ENCODE data around the gene PRKCD.

The PRKCD gene

DNA sequence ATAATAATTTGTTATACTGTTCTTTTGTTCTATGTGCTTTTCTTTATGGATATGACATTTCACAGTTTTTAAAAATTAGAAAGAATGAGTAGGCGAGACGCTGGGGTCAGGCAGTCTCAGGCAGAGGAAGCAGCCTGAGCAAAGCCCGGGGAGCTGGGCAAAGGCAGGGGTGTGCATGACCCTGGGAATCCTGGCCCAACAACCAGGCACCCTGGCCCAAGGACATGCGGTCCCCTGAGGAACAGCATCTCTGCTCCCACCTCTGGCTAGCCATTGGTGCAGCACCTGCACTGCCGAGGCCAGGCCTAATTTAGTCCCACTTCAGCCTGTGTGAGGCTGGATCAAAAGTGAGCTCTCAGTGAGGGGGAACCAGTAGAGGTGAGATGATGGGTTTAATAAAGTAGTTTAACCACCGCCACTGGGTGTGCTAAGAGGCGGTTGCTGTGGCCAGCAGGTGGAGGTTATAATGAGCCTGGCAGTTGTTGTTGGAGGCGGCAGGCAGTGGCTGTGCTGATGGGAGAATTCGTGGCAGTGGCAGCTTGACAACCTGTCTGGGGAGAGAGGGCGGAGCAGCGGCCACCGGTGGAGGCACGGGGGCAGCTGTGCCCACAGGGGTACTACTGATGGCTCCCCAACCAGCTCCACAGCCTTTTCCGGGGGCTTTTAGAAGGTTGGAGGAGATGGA, 41.5 kb downstream of the PRKCD start:
- no peak overlapping the region for H3K4me3 ChIP-seq (ENCODE audit: low read depth, low read length)
- TF ChIP-seq, protein P1, sequence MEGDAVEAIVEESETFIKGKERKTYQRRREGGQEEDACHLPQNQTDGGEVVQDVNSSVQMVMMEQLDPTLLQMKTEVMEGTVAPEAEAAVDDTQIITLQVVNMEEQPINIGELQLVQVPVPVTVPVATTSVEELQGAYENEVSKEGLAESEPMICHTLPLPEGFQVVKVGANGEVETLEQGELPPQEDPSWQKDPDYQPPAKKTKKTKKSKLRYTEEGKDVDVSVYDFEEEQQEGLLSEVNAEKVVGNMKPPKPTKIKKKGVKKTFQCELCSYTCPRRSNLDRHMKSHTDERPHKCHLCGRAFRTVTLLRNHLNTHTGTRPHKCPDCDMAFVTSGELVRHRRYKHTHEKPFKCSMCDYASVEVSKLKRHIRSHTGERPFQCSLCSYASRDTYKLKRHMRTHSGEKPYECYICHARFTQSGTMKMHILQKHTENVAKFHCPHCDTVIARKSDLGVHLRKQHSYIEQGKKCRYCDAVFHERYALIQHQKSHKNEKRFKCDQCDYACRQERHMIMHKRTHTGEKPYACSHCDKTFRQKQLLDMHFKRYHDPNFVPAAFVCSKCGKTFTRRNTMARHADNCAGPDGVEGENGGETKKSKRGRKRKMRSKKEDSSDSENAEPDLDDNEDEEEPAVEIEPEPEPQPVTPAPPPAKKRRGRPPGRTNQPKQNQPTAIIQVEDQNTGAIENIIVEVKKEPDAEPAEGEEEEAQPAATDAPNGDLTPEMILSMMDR (IDR thresholded peaks at IDR 0.05; ENCODE audit: low read depth, low read length, missing control alignments): no peak
- in situ Hi-C loops (cut with HindIII; ENCODE audit: low sequenced_read_pairs): no loop called here
- DNase-seq (ENCODE audit: low read depth): no peak

DNA sequence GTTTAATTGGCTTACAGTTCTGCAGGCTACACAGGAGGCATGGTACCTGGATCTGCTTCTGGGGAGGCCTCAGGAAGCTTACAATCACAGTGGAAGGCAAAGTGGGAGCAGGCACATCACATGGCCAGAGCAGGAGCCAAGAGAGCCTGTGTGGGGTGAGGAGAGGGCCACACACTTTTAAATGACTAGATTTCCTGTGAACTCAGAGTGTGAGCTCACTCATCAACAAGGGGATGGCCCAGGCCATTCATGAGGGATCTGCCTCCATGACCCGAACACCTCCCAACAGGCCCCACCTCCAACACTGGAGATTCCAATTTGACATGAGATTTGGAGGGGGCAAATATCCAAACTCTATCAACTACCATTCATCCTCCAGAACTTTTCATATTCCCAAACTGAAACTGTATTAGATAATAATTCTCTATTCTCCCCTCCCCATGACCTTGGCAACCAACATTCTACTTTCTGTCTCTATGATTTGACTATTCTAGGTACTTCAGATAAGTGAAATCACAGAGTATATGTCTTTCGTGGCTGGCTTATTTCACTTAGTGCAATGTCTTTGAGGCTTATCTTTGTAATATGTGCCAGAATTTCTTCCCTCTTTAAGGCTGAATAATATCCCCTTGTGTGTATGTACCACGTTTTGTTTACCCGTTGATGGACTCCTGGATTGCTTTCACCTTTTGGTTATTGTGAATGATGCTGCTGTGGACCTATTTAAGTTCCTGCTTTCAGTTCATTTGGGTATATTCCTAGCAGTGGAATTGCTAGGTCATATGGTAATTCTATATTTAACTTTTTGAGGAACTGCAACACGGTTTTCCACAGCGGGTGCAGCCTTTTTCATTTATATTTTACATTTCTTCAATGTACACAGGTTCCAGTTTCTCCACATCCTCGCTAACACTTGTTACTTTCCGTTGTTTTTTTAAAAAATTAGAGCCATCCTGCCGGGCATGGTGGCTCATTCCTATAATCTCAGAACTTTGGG, 51.0 kb downstream of the PRKCD start:
- H3K4me3 ChIP-seq (ENCODE audit: low read depth, low read length): no peak overlapping the region
- no peak for DNase-seq (ENCODE audit: low read depth)
- TF ChIP-seq, protein P1 (IDR thresholded peaks at IDR 0.05; ENCODE audit: low read depth, low read length, missing control alignments): no peak
- in situ Hi-C loops (cut with HindIII; ENCODE audit: low sequenced_read_pairs): no loop called here

DNA sequence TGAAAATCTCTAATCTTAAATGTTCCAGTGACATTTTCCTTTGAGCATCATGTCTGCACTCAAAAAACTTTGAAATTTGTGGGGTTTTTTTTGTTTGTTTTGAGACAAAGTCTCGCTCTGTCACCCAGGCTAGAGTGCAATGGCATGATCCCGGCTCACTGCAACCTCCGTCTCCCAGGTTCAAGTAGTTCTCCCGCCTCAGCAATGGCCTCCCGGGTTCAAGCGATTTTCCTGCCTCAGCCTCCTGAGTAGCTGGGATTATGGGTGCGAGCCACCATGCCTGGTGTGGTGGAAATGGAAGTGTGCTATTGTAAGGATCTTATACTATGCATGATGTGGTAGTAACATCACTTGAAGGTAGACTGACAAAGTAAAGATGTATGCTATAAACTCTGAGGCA, 52.3 kb downstream of the PRKCD start:
- no peak overlapping the region for H3K4me3 ChIP-seq (ENCODE audit: low read depth, low read length)
- in situ Hi-C loops (cut with HindIII; ENCODE audit: low sequenced_read_pairs): no loop called here
- no peak for DNase-seq (ENCODE audit: low read depth)
- TF ChIP-seq, protein P1 (IDR thresholded peaks at IDR 0.05; ENCODE audit: low read depth, low read length, missing control alignments): no peak

DNA sequence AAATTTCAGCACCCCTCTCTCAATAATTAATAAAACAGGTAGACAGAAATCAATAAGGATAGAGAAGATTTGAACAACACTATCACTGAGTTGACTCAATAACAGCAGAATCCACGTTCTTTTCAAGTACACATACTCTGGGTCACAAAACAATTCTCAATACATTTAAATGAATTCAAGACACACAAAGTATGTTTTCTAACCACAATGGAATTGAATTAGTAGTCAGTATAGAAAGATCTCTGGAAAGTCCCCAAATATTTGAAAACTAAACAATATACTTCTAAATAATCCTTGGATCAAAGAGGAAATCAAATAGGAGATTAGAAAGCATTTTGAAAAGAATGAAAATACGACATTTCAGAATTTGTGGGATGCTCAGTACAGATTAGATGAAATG, 54.8 kb downstream of the PRKCD start:
- DNase-seq (ENCODE audit: low read depth): no peak
- no peak overlapping the region for H3K4me3 ChIP-seq (ENCODE audit: low read depth, low read length)
- TF ChIP-seq, protein P1 (IDR thresholded peaks at IDR 0.05; ENCODE audit: low read depth, low read length, missing control alignments): no peak
- in situ Hi-C loops (cut with HindIII; ENCODE audit: low sequenced_read_pairs): no loop called here

DNA sequence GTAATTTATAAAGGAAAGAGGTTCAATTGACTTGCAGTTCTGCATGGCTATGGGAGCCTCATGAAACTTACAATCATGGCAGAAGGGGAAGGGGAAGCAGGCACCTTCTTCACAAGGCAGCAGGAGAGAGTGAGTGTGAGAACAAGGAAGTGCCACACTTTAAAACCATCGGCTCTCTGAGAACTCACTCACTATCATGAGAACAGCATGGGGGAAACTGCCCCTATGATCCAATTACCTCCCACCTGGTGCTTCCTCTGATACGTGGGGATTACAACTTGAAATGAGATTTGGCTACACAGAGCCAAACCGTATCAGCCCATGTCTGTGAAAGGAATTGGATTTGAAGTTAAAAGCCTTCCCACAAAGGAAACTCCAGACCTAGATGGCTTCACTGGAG, 55.7 kb downstream of the PRKCD start:
- no peak for DNase-seq (ENCODE audit: low read depth)
- TF ChIP-seq, protein P1 (IDR thresholded peaks at IDR 0.05; ENCODE audit: low read depth, low read length, missing control alignments): no peak
- no peak overlapping the region for H3K4me3 ChIP-seq (ENCODE audit: low read depth, low read length)
- in situ Hi-C loops (cut with HindIII; ENCODE audit: low sequenced_read_pairs): no loop called here

DNA sequence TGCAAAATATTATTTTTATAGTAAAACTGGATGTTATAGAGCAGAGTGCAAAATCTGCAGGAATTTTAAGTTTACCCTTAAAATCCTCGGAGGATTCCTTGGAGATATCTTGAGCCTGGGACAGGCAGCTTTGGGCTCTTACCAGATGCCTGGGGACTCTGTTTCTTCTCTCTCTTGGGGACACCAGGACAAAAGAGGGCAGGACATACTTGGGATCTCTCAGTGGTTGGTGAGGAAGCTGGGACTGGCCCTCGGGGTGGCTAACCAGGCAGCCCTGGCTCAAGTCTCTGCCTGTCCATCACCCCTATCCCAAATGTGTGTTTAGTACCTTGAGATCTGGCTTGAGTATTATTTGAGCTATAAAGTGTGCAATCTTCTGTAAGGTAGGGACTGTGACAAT, 56.2 kb downstream of the PRKCD start:
- TF ChIP-seq, protein P1 (IDR thresholded peaks at IDR 0.05; ENCODE audit: low read depth, low read length, missing control alignments): no peak
- no peak overlapping the region for H3K4me3 ChIP-seq (ENCODE audit: low read depth, low read length)
- in situ Hi-C loops (cut with HindIII; ENCODE audit: low sequenced_read_pairs): no loop called here
- no peak for DNase-seq (ENCODE audit: low read depth)
